OCI-M2 (cell line): Measurements from ENCODE around the gene ELF1.
"Not testable (repeated sequence)": the region's sequence is repeated elsewhere in the genome, so short reads cannot be mapped to it uniquely, and the experiment has no call there.

ENCODE experiments used
- DNase-seq: peaks from one replicate; lab custom pipeline; 2025; ENCODE audit not compliant: unreplicated experiment; lab: John Stamatoyannopoulos, UW

The ELF1 gene

GRCh38 chr13:41042419-41042818 lies 23.3 kb upstream of the ELF1 start:
- DNase-seq: not testable (repeated sequence)

- no peak for DNase-seq
These were observed 21.6 kb upstream of the ELF1 start for GRCh38 chr13:41040584-41041334.

GRCh38 chr13:41039746-41040145 lies 20.6 kb upstream of the ELF1 start:
- DNase-seq: no peak

GRCh38 chr13:41036557-41036956 lies 17.4 kb upstream of the ELF1 start:
- DNase-seq: not testable (repeated sequence)

GRCh38 chr13:41034881-41035280 lies 15.8 kb upstream of the ELF1 start:
- DNase-seq: no peak

GRCh38 chr13:41034382-41034781 lies 15.3 kb upstream of the ELF1 start:
- DNase-seq: no peak

GRCh38 chr13:41032691-41033376 lies 13.7 kb upstream of the ELF1 start:
- no peak for DNase-seq

GRCh38 chr13:41029629-41030028 lies 10.5 kb upstream of the ELF1 start:
- no peak for DNase-seq

- DNase-seq: no peak
These were observed 8.9 kb upstream of the ELF1 start for GRCh38 chr13:41028051-41028450.

- DNase-seq: no peak
These were observed 7.7 kb upstream of the ELF1 start for GRCh38 chr13:41026788-41027187.

- no peak for DNase-seq
These were observed 6.4 kb upstream of the ELF1 start for GRCh38 chr13:41025518-41025917.

GRCh38 chr13:41019578-41020347 lies 647 bp upstream of the ELF1 start:
- no peak for DNase-seq

- DNase-seq: no peak
These were observed 541 bp downstream of the ELF1 start for GRCh38 chr13:41018602-41018948.

- DNase-seq: no peak
These were observed 1.1 kb downstream of the ELF1 start for GRCh38 chr13:41017817-41018601.

- no peak for DNase-seq
These were observed 2.0 kb downstream of the ELF1 start for GRCh38 chr13:41017159-41017558.

- DNase-seq: no peak
These were observed 3.2 kb downstream of the ELF1 start for GRCh38 chr13:41015920-41016319.

GRCh38 chr13:41013835-41014234 lies 5.3 kb downstream of the ELF1 start:
- no peak for DNase-seq

GRCh38 chr13:41012536-41012935 lies 6.6 kb downstream of the ELF1 start:
- DNase-seq: no peak

- DNase-seq: no peak
These were observed 7.6 kb downstream of the ELF1 start for GRCh38 chr13:41011382-41011956.

- no peak for DNase-seq
These were observed 10.7 kb downstream of the ELF1 start for GRCh38 chr13:41008349-41008980.
